GM23338 (cell line): ENCODE results near the gene MED27.

Source experiments
- CREB1 ChIP-seq: fragments of 250-450 bp; sonication (Bioruptor Pico); IDR thresholded peaks from 2 replicates; pipeline ENCODE4 v1.5.0; 2020; ENCODE audit warnings: low read depth, mild to moderate bottlenecking, moderate library complexity
- CTCF ChIP-seq, 2 experiments: fragments of 200-600 bp in 1 of 2; sonication (generic) in 1 of 2; conservative IDR thresholded peaks; 2 replicates each; pipeline versions ENCODE4 v1.5.1 to v1.6.1; 2016 to 2017; ENCODE audit warnings: antibody characterized with exemption in 2 of 2, low read depth in 2 of 2, mild to moderate bottlenecking in 2 of 2, moderate library complexity in 1 of 2
- EZH2phosphoT487 ChIP-seq: fragments of 200-600 bp; sonication (generic); IDR thresholded peaks from one replicate; pipeline ENCODE4 v1.8.1; 2018; ENCODE audit warnings: antibody characterized with exemption; ENCODE audit not compliant: unreplicated experiment
- POLR2AphosphoS5 ChIP-seq: IDR thresholded peaks from 2 replicates; pipeline ENCODE4 v1.6.1; 2016; ENCODE audit warnings: antibody characterized with exemption, low read depth
- TF ChIP-seq, protein P1 (sequence below): IDR thresholded peaks from 2 replicates; pipeline ENCODE4 v1.6.1; 2016; ENCODE audit warnings: antibody characterized with exemption

DNA sequence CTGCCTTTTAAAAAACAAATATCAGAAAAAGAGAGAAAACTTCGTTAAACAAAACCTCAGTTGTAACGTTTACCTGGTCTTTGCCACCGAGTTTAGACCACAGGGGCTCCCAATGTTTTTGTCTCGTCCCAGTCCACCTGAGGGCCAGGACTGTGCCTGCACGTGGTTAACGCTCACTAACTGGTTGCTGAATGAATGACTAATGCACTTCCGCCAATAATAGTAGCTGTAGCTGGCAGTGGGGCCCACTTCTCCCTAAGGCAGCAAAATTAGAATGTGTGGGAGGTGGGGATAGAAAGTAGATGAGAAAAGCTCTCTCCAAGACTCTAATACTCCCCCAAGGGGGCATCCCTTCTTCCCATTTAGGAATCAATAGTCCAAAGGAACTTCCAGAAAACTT is 29.1 kb upstream of the MED27 start:
- no peak for TF ChIP-seq EZH2phosphoT487
- TF ChIP-seq CTCF (conservative IDR thresholded peaks at IDR 0.05; ENCODE audit: low read depth in 2 of 2): no peak
- TF ChIP-seq CREB1: no peak
- no peak for TF ChIP-seq POLR2AphosphoS5
- TF ChIP-seq, protein P1, sequence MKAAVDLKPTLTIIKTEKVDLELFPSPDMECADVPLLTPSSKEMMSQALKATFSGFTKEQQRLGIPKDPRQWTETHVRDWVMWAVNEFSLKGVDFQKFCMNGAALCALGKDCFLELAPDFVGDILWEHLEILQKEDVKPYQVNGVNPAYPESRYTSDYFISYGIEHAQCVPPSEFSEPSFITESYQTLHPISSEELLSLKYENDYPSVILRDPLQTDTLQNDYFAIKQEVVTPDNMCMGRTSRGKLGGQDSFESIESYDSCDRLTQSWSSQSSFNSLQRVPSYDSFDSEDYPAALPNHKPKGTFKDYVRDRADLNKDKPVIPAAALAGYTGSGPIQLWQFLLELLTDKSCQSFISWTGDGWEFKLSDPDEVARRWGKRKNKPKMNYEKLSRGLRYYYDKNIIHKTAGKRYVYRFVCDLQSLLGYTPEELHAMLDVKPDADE: no peak
